Stimulated activated CD8-positive, alpha-beta memory T cell treated with anti-CD3 and anti-CD28 coated beads, Interleukin-7, amount 100 ng/mL, for 24 hours (primary cell): ENCODE data around the gene LMOD3.

Source experiments
- DNase-seq: peaks from one replicate; pipeline ENCODE4 v3.0.0-alpha.2; 2020; ENCODE audit warnings: low read depth

Gene LMOD3

DNA sequence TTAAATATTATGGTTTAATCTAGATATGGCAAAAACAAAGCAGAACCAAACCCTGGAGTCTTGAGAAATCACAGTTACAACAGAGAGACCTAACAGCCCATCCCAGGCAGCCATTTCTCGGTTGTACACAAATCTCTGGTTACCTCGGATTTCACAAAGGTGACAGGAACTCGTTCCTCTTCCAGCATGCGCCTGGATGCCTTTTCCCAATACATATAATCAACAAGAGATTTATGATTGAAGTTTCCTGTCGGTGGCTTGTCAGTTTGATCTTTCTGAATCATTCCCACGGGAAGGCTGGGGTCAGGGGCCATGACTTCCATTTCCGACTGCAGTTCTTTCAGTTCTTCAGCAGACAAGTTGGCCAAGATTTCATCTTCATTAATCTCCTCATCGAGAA lies 445 bp downstream of the LMOD3 start:
- DNase-seq, result no peak

- DNase-seq, result no peak
Observed at GRCh38 chr3:69121513-69121912, 882 bp downstream of the LMOD3 start.

DNA sequence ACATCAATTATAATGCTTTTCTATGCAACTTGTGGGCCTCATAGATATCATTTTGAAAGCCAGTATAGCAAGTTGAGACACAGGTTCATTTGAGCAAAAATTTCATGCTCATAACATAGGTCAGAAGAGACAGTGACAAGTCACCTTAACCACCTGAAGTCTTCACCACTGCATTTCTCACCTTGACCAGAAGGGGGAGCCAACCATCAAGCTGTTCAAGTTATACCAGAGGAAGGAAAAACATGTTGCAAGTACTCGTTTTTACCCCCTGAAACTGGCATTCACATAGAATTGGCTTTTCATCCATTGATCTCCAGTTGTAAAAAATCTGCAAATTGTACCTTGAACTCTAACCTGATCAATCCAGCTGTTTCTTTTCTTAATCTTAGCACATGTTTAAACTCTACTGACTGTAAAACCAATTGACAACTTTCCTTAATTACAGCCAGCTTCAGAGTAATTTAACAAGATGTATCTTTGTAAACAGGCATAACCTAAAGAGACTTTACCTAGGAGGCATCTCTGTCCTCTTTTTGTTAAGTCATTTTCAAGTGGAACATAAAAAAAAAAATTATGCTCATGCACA lies 1.4 kb downstream of the LMOD3 start:
- peak; percentile 67 for DNase-seq

GRCh38 chr3:69119681-69120080 lies 2.7 kb downstream of the LMOD3 start:
- no peak for DNase-seq

DNA sequence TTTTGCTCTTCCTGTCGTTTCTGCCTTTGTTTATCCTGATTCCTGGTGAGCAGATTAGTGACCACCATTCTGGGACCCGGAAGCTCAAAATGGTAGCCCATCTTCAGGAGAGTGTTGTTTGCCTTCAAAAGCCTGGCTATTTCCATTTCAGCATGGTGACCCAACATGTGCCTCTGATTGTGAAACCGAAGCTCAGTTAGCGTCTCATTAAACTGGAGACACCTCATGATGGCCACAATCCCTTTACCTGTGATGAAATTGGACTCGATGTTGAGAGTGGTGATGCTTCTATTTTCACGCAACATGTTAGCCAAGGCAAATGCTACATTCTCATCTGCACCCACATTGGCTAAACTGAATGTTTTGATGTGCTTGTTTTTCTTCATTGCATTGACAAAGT lies 3.3 kb downstream of the LMOD3 start:
- no peak for DNase-seq

DNA sequence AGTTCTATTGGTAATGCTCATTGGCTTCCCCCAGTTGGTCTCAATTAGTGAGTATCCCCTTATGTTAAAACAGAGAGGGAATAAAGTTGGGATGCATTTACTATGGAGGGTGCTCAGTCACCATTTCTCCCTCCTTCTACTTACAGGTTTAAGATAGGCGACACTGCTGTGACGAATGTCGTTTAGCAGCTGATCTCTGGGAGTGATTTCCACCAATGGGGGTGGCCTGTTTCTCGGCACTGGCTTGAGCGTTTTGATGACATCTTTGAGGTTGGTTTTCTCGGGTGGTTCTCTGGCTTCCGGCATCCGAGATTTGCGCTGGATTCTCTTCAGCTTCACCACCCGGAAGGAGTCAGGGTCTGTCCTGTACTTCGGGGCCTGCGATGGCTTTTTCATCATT lies 3.8 kb downstream of the LMOD3 start:
- DNase-seq, result no peak

GRCh38 chr3:69116897-69117296 lies 5.5 kb downstream of the LMOD3 start:
- no peak for DNase-seq

DNA sequence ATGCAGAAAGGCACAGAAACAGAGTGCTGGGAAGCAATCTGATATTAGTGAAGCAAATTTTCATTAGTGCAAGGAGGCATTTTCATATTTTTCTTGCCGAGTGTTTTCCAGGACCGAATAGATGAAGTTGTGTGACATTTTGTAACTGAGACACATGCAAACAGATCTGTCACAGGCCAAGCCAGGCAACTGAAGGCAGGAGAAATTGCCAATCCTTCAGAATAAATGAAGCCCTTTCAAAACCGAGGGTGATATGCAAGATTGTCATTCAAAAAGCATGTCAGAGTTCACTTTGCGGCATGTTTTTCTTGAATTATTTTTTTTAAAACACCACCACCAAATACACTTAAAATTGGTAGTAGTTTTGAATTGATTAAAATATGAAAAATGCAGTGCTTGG lies 6.2 kb downstream of the LMOD3 start:
- DNase-seq, result no peak

DNA sequence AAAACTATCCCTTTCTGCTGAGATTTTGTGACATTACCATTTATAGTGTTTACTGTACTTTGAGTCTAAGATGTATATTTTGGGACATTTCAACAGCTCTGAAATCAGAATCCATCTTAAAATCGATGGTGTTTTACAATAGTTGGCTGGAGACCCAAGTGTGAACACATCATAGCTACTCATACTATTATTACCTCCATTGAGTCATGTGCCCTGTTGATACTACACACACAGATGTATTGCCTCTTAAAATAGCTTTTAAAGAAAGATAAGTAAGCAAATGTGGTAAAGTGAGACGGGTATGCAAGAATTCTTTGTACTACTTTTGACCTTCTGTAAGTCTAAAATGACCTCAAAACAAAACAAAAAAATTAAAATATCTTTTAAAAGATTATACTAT lies 6.7 kb downstream of the LMOD3 start:
- no peak for DNase-seq

DNA sequence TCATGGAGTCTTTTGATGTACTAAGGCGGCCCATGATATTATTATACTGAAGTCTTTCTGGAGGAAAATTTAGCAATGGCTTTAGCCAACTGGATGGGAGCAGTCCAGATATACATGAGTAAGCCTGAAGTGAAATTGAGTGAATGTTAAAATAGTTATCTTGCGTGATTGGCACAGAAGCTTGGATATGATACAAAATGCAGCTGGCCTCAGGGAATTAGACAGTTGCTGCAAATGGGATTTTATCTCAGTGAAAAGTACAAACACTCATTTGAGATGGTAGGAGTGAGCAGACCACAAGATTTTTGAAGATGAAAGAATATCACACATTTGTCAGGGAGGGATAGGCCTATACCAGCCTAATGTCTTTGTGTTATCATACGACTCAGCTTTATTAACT lies 8.9 kb downstream of the LMOD3 start:
- no peak for DNase-seq

- DNase-seq, result no peak
Observed at GRCh38 chr3:69110941-69111546, 11.4 kb downstream of the LMOD3 start.

GRCh38 chr3:69108811-69109210 lies 13.6 kb downstream of the LMOD3 start:
- DNase-seq, result no peak

GRCh38 chr3:69107841-69108240 lies 14.6 kb downstream of the LMOD3 start:
- DNase-seq, result no peak

GRCh38 chr3:69105320-69105719 lies 17.1 kb downstream of the LMOD3 start:
- DNase-seq, result no peak

GRCh38 chr3:69104586-69104985 lies 17.8 kb downstream of the LMOD3 start:
- DNase-seq, result no peak

GRCh38 chr3:69103123-69103522 lies 19.3 kb downstream of the LMOD3 start:
- DNase-seq, result no peak

DNA sequence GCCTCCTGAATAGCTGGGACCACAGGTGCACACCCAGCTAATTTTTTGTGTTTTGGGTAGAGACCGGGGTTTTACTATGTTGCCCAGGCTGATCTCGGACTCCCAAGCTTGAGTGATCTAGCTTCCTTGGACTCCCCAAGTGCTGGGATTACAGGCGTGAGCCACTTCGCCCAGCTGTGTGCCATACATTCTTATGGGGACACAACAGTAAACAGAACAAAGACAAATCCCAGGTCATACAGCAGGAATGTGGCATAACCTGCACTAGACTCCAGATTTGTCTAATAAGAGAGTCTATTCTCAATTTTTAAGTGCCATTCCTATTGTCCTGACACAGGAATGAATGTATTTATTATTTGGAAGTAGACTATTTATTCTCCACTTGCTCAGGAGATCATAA lies 20.0 kb downstream of the LMOD3 start:
- DNase-seq, result no peak

DNA sequence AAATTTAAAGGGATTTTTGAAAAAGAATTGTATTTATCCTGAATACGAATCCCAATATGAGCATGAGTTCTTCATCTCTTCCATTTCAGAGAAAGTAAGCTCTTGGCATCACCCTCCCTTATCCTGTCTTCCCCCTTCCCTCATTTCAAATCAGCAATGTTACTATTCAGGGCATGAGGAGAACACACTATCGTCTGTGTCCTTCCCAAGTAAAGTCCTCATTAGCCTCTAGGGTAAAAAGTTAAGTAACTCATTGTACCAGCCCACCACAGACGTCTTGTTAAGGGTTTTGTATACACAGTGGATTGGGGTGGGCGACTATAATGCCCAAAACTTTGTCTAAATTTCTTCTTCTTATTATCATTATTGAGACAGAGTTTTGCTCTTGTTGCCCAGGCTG lies 22.8 kb downstream of the LMOD3 start:
- no peak for DNase-seq

- DNase-seq, result no peak
Observed at GRCh38 chr3:69097407-69098086, 24.8 kb downstream of the LMOD3 start.

DNA sequence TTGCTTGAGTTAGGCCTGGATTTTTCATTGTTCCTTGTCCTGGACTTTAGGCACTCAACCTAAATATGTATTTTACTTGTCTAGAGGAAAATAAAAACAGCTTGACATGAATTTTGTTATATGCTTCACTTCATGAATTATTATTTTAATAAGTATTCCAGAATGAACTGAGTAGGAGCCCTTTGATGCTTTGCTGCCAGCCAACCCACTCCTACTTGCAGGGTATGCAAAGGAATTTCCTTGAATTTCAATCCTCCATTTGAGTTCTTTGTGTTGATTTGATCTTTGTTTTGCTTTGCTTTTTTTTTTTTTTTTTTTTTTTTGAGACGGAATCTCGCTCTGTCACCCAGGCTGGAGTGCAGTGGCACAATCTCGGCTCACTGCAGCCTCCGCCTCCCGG lies 26.1 kb downstream of the LMOD3 start:
- DNase-seq, result no peak

- no peak for DNase-seq
Observed at GRCh38 chr3:69095636-69096035, 26.8 kb downstream of the LMOD3 start.

- DNase-seq, result no peak
Observed at GRCh38 chr3:69094467-69095205, 27.8 kb downstream of the LMOD3 start.

GRCh38 chr3:69092030-69092516 lies 30.3 kb downstream of the LMOD3 start:
- no peak for DNase-seq
